ENCODE data around the gene CHAC1. TPM values are rescaled to one million over a fixed set of nuclear protein-coding genes. Genes with fewer than 3 reads are reported as not detected.

Gene CHAC1
- total RNA-seq = 9.3 and 16.9 TPM in 2 replicates

GRCh38 chr15:40952901-40953712 lies at the start of gene CHAC1:
TSS of gene CHAC1 (plus strand) at chr15:40953471. CDS start at chr15:40953584, 113 bp downstream.

GRCh38 chr15:40928821-40929659 lies 24.2 kb upstream of the CHAC1 start, which contains the start of gene DLL4:
TSS of gene DLL4 (plus strand) at chr15:40929340. CDS start at chr15:40929669, 329 bp downstream.

Other genes starting within 250 kb of the CHAC1 start
- gene RMDN3, start 198.2 kb upstream of the CHAC1 start, total RNA-seq = 16.0 and 17.5 TPM in 2 replicates
- gene GCHFR, start 189.4 kb upstream of the CHAC1 start, total RNA-seq = 2.0 and 2.2 TPM in 2 replicates
- 0.15 TPM in 1 of 2 replicates, not detected in the other for gene C15orf62, start 183.5 kb upstream of the CHAC1 start, total RNA-seq
- gene ZFYVE19, start 146.4 kb upstream of the CHAC1 start, total RNA-seq = 19.0 and 25.3 TPM in 2 replicates
- 19.5 and 27.1 TPM in 2 replicates for gene DNAJC17, start 146.0 kb upstream of the CHAC1 start, total RNA-seq
- gene PPP1R14D, start 124.8 kb upstream of the CHAC1 start, total RNA-seq = not detected in 2 replicates
- 0.15 and 0.17 TPM in 2 replicates for gene SPINT1, start 109.4 kb upstream of the CHAC1 start, total RNA-seq
- gene RHOV, start 79.2 kb upstream of the CHAC1 start, total RNA-seq = not detected in 2 replicates
- gene VPS18, start 59.0 kb upstream of the CHAC1 start, total RNA-seq = 45.1 and 86.2 TPM in 2 replicates
- gene DLL4, start 24.1 kb upstream of the CHAC1 start, total RNA-seq = 0.17 and 0.73 TPM in 2 replicates
- gene INO80, start 162.8 kb downstream of the CHAC1 start, total RNA-seq = 27.1 and 30.1 TPM in 2 replicates

Data from smooth muscle cell of trachea (primary cell).